Skin of body (tissue), 2 donors: ENCODE results near the gene CHMP4A. TPM values are rescaled to one million over a fixed set of nuclear protein-coding genes. Genes with fewer than 3 reads are reported as not detected.

Experiments used
- DNase-seq: peaks from one replicate; lab custom pipeline; 2025; lab: John Stamatoyannopoulos, UW
- total RNA-seq: library from RNA; depleted of rRNA; stranded (reverse); fragments of >200 nt; gene quantifications from one replicate; pipeline ENCODE4 v1.2.3, GENCODE V29; 2014

Gene CHMP4A
- total RNA-seq, 1 donor from 2014 or later, result 30.1 TPM

DNA sequence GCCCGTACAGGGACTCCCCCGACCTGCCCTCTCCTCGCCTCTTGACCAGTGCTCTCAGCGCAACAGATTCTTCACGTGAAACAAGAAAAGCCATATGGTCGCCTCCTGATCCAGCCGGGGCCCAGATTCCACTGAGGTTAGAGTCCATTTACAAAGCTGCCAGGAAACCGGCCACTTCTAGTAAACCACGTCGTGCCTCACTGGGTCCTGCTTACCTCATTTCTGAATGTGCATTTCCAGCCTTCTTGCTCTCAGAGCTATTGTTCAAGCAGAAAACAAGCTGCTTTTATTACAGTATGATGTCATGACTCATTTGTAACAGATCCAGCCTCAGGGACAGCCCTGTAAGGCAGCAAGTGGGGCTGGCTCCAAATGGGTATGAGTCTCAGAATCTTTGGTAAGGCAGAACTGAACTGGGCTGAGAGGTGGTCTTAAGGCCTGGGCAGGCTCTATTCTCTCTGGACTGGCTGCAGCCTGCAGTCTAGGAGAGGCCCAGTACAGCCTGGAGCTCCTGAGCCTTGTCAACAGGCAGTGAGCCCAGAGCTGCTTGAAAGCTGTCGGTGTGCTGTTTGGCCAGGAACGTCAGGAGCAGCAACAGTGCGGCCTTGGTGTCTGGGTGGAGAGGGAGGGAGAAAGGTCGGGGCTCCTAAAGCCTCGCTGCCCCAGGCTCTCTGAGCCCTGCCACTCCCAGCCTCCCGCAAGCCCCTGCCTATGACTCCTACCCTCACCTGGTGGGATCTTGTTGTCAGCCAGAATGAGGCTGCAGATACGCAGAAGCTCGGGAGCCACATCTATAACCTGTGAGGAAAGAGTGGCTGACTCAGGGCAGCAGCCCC, 33.1 kb downstream of the CHMP4A start:
- DNase-seq, result no peak

DNA sequence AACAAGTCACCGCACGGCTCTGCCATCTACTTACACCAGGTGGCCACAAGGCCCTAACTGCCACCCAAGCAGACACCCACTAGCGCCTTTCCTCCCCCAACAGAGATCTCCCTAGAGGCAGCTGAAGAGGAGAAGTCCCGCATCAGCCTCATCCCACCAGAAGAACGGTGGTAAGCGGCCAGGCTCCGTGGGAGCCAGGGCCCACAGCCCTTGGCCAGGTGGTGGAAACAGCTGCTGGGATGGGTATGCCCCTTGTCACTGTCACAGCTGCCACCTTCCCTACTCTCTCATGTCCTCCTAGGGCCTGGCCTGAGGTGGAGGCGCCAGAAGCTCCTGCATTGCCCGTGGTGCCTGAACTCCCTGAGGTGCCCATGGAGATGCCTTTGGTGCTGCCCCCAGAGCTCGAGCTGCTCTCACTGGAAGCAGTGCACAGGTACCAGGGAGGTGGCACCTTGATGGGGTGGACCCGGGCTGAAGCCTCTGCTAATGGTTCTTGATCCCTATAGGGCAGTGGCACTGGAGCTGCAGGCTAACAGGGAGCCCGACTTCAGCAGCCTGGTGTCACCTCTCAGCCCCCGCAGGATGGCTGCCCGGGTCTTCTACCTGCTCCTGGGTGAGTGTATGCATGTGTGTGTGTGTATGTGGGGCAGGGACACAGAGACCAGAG, 33.9 kb downstream of the CHMP4A start:
- no peak for DNase-seq

DNA sequence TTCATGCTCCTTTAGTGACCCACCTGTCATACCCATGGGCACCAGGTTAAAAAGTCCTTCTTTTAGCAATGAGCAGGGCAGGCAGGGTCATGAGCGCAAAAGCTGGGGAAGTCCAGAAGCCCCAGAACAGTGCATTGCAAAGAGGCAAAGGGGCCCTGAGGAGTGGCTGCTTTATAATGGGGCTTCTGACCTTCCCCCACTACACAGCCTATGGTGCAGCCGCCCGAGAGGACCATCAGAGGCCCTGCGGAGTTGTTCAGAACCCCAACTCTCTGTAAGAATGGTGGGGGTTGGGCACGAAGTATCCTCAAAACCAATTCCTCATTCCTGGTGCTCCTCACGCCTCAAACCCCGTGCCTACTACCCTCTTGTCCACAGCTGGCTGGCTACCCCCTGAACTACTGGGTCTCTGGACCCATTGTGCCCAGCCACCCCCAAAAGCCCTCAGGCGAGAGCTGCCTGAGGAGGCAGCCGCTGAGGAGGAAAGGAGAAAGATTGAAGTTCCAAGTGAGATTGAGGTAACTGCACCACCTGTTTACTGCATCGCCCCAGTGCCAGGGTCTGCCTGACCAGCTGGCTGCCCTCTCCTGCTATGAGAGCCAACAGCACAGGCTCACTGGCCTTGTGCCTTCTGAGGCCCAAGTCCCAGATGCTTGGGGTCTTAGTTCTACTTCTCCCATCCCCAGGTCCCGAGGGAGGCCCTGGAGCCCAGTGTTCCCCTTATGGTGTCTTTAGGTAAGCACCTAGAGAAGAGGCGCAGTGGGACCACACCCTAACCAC, 34.7 kb downstream of the CHMP4A start:
- DNase-seq, result no peak

DNA sequence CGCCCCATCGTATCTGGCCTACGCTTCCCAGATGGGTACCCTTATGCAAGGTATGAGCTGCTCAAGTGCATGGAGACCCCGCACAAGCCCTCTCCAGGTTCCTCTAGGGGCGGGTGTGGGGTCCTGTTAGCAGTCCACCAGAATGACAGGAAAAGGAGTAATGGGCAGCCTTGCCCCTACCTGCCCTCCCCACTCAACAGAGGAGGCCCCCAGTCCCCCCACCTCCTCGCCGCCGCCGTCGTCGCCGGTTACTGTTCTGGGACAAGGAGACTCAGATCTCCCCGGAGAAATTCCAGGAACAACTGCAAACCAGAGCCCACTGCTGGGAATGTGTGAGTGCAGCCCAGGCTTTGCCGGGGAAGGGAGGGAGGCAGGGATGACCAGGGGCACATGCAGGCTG, 35.4 kb downstream of the CHMP4A start:
- DNase-seq, result no peak

DNA sequence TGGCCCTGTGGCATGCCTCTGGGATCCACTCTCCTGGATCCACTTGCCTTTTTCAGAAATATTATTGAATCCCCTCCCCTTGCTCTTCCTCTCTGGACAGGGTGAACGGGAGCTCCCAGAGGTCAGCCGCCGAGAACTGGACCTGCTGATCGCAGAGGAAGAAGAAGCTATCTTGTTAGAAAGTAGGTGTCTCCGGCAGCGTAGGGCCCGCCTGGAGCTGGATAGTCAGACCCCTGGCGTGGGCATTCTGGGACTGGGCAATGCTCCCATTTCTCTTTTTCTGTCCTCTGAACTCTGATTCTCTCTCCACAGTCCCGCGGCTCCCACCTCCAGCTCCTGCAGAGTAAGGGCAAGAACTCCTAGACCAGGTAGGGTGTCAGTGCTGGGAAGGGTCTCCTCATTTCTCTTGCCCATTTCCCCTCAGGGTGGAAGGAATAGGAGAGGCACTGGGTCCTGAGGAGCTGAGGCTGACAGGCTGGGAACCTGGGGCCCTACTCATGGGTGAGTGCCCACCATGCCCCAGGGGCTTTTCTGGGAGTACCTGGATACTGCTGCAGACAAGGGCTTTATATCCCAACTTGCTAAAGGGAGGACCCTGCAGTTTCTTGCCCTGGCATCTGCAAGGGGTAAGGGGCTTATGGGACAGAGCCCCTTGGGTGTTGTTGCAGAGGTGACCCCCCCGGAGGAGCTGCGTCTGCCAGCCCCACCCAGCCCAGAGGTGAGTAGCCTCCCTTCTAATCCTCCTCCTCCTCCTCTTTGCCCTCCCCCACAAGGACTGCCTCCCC, 36.1 kb downstream of the CHMP4A start:
- no peak for DNase-seq

DNA sequence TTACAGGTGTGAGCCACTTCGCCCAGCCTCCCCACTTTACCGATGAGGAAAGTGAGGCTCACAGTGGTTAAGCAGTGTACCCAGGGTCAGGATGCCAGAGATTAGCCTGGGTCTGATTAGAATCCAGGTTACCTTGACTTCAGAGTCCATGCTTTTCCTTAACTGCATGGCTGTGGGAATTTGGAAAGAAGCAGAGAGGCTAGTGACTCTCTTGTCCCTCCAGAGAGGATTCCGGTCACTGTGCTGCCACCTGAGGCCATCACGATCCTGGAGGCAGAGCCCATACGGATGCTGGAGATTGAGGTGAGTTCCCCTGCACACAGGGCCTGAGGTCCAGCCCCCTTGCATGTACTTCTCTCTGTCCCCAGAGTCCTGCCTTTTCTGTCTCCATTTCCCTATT, 36.7 kb downstream of the CHMP4A start:
- DNase-seq, result no peak

DNA sequence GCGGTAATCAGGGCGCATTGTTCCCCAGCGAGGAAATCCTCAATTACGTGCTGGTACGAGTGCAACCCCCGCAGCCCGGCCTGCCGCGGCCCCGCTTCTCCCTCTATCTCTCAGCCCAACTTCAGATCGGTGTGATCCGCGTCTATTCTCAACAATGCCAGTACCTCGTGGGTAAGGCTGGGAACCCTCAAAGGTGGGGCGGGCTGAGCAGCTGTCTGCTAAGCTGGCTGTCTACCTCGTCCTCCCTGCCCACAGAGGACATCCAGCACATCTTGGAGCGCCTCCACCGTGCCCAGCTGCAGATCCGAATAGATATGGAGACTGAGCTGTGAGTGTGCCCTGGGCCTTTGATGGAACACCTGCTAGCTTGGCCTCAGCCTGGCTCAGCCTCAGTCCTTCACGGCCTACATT, 40.4 kb downstream of the CHMP4A start:
- DNase-seq, result no peak

DNA sequence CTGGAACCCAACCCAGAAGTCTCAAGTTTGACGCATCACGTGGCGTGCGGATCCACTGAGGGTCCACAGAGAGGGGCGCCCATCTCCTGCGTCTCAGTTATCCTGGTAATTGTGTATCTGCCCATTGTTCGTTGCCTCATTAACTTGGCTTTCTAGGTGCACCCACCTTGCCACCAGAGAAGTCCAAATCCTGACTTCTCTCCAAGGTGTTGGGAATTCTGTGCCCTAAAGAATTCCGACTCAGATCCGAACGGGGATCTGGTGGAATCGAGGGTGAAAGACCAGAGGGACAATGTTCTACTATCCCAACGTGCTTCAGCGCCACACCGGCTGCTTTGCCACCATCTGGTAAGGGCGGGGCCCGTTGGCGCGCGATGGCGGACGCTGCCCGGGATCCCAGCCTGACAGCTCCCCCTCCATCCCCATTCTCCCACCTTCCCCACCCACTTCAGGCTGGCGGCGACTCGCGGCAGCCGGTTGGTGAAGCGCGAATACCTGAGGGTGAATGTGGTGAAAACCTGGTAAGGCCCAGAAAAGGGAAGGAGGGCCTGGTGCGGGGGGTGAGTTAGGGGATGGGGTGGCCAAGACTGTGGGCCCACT, 40.9 kb downstream of the CHMP4A start:
- no peak for DNase-seq

DNA sequence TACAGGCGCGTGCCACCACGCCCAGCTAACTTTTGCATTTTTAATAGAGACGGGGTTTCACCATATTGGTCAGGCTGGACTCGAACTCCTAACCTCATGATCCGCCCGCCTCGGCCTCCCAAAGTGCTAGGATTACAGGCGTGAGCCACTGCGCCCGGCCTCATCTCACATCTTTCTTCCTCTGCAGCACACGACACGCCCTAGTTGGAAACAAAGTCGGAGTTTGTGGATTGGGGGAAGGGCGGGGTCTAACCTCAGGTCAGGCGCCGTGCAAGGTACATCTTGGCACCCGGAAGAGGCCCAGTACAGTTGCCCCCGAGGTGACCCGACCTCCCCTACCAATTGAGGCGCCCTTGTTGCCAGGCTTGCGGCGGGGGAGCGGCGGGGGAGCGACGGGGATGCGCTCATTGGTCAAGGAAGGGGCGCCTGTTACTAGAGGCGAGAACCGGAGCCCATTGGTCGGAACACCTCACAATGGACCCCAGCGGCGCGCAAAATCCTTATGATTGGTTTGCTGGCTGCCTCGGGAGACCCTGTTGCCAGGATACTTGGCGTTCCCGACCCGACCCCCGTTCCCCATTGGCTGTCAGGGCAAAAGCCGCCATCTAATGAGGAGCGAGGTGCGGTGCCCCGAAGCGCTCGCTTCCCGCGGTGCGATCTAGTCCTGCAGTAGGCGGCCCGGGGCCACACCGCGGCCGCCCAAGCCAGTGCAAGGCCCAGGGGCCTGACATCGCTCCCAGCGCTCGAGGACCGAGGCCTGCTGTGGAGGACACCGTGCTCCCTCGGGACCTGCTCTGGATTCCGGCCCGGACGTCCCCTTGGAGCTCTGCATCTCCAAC, 41.6 kb downstream of the CHMP4A start, which contains the start of gene REC8:
Gene REC8, plus strand, starts transcription at position 659 of the 839 bp plus-strand sequence. CDS start 473 bp downstream, outside the sequence.
- peak; percentile 87 for DNase-seq

DNA sequence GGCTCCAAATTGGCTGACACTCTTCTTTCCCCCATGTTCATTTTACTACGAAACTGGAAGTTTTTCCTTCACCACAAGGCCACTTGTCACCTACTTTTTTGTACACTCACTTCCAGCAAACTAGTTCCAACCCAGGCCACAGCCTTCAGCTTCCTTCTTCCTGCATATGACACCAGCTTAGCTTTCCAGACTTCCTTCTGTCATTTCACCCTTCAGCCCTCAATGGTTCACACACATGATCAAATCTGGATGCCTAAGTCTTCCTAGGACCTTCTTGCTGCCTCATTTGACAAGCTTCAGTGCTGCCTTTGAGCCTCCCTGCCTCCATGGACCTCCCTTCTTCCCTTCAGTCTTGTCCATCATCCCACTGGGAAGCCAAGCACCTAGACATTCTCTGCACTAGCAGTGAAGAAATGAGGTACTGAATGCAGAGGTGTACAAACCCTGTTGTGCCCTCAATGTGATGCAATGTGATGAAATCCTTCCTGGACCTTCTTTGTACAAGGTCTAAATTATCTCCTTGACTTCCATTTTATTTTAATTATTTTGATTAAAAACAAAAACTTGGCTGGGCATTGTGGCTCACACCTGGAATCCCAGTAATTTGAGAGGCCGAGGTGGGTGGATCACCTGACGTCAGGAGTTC, 45.7 kb downstream of the CHMP4A start:
- DNase-seq, result no peak

DNA sequence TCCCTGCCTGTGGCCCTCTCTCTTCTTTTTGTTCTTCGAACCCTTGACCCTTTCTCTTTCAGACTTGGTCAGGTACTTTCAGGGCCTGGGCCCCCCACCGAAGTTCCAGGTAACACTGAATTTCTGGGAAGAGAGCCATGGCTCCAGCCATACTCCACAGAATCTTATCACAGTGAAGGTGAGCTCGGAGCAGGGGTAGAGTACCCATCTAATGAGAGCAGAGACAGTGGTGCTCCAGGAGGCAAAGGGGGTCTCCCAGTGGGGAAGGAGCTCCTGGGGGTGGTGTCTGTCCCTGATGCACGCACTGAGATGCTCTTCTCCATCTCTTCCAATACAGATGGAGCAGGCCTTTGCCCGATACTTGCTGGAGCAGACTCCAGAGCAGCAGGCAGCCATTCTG, 47.5 kb downstream of the CHMP4A start:
- no peak for DNase-seq

DNA sequence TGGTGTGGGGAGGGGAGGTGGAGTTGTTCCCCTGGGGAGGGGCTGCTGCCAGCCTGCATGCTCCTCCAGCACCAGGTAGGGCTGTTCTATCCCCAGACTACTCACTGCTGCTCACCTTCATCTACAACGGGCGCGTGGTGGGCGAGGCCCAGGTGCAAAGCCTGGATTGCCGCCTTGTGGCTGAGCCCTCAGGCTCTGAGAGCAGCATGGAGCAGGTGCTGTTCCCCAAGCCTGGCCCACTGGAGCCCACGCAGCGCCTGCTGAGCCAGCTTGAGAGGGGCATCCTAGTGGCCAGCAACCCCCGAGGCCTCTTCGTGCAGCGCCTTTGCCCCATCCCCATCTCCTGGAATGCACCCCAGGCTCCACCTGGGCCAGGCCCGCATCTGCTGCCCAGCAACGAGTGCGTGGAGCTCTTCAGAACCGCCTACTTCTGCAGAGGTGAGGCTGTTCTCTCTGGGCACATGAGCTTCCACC, 48.7 kb downstream of the CHMP4A start:
- no peak for DNase-seq

DNA sequence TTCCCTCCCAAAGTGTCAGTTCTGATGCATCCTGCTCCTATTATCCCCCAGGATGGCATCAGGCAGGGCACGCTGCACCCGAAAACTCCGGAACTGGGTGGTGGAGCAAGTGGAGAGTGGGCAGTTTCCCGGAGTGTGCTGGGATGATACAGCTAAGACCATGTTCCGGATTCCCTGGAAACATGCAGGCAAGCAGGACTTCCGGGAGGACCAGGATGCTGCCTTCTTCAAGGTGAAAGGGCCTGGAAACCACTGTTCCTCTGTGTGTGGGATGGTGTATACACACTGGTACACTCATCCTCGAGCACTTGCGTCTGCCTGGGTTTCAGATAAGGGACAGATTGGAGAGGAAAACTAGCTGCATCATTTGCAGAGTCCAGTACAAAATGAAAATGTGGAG, 51.2 kb downstream of the CHMP4A start:
- DNase-seq, result no peak

DNA sequence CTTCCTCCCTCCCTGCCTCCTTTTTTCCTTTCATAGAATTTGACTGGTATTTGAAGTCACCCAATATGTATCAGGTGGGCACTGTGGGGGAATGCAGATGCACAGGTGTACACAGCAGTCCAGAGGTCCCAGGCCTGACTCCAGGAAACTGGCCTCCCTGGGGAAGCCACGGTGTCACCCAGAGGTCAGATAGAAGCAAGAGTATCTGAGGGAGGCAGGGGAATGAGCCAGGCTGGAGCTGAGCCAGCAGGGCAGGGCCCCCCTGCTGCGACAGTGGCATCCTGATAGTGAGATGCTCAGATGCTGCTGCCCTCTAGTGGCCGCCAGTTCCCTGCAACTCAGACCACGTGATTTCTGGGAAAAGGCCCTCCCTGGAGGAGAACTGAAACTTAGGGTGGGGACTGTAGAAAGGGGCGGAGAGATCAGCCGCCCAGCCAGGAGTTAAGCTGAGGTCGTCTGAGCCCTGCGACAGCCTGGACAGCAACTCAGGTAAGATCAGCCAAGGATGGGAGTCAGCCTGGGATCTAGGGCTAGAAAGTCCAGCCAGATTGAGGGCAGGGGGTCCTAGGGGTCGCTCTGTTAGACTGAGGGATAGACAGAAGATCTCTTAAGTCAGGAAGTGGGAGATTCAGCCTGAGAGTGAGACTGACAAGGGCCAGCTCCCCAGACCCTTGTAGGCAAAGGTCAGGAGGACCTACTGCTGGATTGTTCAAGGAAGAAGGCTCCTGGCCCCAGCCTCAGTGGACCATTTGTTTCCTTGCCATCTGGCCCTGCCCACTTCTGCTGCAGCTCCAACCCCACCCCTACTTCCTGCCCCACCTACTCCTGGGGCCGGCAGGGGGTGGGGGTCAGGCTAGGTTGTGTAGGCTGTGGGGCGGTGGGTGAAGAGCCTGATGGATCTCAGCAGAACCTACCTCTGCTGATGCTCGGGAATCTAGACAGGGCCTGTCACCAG, 52.2 kb downstream of the CHMP4A start, which contains the start of gene IRF9:
Gene IRF9, plus strand, starts transcription at position 416 of the 955 bp plus-strand sequence. CDS start 880 bp downstream, outside the sequence.
- DNase-seq, result peak; percentile 98

DNA sequence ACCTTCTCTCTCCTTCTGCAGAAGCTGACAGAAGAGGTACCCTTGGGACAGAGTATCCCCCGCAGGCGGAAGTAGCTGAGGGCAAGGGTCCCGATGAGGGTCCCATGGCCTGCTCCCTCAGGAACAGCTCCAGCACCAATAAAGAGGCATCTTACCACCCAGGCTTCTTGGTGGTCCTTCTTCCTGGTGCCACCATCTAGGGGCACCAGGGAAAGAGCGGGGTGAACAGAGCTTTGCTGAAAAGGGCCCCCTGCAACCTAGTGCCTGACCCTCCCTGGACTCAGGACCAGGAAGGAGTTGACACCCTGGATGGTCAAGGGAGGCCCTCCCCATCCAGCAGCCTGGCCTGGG, 52.8 kb downstream of the CHMP4A start:
- DNase-seq, result no peak

DNA sequence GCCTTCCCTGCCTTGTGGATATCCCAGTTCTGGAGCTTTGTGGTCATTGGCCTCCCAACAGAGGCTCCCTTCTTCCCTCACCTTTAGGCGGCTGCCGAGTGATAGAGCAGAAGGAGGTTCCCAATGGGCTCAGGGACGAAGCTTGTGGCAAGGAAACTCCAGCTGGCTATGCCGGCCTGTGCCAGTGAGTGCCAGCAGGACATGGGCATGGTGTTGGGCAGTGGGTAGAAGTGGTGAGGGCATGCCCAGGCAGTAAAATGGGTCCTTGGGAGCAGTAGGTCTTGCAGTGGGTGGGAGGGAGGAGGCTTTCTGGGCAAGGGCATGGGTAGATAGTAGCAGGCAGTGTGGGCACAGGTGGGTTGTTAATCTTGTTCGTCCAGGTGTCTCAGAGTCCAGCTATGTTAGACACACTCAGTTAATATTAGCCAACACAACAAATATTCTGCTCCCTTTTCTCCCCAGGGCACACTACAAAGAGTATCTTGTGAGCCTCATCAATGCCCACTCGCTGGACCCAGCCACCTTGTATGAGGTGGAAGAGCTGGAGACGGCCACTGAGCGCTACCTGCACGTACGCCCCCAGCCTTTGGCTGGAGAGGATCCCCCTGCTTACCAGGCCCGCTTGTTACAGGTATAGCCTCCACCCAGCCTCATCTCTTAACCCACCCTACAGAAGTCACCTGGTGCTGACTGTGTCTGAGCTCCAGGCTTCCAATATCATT, 53.4 kb downstream of the CHMP4A start:
- DNase-seq, result no peak
